IPS DF 19.7 (cell line): ENCODE measurements around the gene KIAA1586.
A peak's percentile ranks its signal among the peaks of the same experiment; 100 is the strongest.
"Not testable (repeated sequence)": the region's sequence is repeated elsewhere in the genome, so short reads cannot be mapped to it uniquely, and the experiment has no call there.

ENCODE experiments used
- DNase-seq: peaks from one replicate; pipeline ENCODE4 v3.0.0-alpha.2; 2013; ENCODE audit warnings: low read depth, low spot score

The KIAA1586 gene

GRCh38 chr6:57046332-57047256 is at the start of gene KIAA1586:
Gene KIAA1586 (plus strand): TSS chr6:57046693. CDS start chr6:57046756, 63 bp downstream.
- DNase-seq: not testable (repeated sequence)

- DNase-seq: no peak
Measured at GRCh38 chr6:56999049-56999448, 47.4 kb upstream of the KIAA1586 start.

DNA sequence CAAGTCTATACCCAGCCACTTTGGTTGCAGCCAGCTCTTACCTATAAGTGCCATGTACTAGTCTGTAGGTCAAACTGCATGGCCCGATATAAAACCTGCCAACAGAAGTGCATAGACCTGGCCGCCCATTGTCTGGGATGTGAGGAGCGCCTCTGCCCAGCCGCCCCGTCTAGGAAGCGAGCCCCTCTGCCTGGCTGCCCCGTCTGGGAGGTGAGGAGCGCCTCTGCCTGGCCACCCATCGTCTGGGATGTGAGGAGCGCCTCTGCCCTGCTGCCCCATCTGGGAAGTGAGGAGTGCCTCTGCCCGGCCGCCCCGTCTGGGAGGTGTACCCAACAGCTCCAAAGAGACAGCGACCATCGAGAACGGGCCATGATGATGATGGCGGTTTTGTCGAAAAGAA is 46.7 kb upstream of the KIAA1586 start:
- not testable (repeated sequence) for DNase-seq

DNA sequence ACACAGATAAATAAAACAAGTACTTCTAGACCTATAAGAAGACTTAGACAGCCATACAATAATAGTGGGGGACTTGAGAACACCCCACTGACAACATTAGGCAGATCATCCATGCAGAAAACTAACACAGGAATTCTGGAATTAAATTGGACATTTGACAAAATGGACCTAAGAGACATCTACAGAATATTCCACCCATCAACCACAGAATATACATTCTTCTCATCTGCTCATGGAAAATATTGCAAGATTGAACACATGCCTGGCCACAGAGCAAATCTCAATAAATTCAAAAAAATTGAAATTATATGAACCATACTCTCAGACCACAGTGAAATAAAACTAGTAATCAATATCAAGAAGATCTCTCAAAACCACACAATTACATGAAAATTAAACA is 44.3 kb upstream of the KIAA1586 start:
- DNase-seq: no peak

GRCh38 chr6:57004292-57004691 is 42.2 kb upstream of the KIAA1586 start:
- DNase-seq: no peak

GRCh38 chr6:57006101-57006500 is 40.4 kb upstream of the KIAA1586 start:
- no peak for DNase-seq

- not testable (repeated sequence) for DNase-seq
Measured at GRCh38 chr6:57008069-57008468, 38.4 kb upstream of the KIAA1586 start.

GRCh38 chr6:57013521-57013926 is 33.0 kb upstream of the KIAA1586 start:
- DNase-seq: no peak

GRCh38 chr6:57017069-57017468 is 29.4 kb upstream of the KIAA1586 start:
- DNase-seq: no peak

GRCh38 chr6:57017841-57018240 is 28.7 kb upstream of the KIAA1586 start:
- no peak for DNase-seq

DNA sequence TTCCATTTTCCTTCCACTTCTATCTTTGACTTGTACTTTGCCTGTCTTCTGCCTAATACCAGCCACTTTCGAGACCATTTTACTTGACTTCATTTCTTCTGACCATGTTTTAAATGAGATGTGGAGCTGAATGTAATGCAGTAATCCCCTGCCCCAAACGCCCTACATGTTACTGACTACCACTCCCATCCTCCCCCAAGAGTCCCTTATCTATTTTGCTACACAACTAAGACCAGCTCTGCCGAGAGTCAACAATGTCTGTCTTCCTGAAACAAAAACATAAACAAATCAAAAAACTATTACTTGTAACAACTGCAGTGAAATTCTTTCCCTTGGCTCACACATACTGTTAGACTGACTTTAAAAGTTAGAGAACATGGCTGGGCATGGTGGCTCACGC is 27.1 kb upstream of the KIAA1586 start:
- no peak for DNase-seq

GRCh38 chr6:57021086-57021720 is 25.3 kb upstream of the KIAA1586 start:
- no peak for DNase-seq

DNA sequence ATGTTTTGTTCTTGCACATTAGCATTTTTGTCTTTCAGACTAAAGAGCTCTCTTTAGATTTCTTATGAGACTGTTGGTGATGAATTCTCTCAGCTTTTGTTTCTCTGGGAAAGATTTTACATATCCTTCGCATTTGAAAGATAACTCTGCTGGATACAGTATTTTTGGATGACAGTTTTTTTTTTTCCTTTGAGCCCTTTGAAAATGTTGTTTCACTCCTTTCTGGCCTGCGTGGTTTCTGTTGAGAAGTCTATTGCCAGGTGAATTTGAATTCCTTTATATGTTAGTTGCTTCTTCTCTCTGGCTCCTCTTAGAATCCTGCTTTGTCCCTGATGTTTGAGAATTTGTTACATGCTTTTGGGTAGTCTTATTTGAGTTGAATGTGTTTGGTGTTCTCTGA is 22.2 kb upstream of the KIAA1586 start:
- DNase-seq: peak; percentile 25

GRCh38 chr6:57024775-57025174 is 21.7 kb upstream of the KIAA1586 start:
- DNase-seq: no peak

- no peak for DNase-seq
Measured at GRCh38 chr6:57026001-57026400, 20.5 kb upstream of the KIAA1586 start.

DNA sequence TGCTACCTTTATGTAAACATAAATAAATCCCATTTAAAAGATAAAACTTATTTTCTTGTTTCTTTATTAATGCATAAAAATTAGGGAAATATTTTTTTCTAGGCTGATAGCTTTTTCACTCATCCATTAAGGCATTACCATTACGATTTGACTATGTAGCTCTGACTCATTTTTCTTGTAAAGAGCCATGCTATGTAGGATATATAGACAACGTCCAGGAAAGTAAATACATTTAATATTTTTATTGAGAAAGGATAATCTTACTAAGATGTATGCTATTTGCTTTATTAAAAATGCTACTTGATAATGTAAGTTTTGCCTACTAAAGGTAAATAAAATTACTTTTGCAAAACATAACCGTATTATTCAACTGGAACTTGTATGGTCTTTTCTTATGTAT is 19.2 kb upstream of the KIAA1586 start:
- DNase-seq: no peak

GRCh38 chr6:57029213-57029612 is 17.3 kb upstream of the KIAA1586 start:
- no peak for DNase-seq

GRCh38 chr6:57033228-57033627 is 13.3 kb upstream of the KIAA1586 start:
- no peak for DNase-seq

DNA sequence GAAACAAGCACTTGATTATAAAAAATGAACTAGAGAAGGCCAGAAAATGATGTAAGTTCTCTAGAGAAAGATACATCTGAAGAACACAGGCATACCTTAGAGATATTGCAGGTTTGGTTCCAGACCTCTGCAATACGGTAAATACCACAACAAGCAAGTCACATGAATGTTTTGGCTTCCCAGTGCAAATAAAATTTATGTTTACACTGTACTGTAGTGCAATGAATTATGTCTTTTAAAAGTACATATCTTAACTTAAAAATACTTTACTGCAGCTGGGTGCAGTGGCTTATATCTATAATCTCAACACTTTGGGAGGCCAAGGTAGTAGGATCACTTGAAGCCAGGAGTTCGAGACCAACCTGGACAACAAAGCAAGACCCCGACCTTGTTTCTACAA is 10.9 kb upstream of the KIAA1586 start:
- no peak for DNase-seq

DNA sequence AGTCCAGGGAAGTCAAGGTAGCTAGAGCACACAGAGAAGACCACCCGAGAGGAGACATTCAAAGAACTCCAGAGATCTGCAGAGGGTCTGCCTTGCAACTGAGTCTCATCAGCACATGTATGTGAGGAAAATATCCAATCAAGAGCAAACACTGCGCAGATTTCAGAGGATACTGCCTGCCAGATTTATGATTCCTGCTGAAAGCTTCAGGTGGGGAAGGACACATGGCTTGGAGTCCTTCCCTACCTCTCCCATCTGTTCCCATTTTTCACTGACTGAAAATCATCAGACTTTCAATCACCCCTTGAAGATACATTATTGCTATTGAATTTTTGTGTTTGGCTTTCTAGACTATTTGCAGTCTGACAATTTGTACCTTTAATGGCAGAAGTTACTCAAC is 7.6 kb upstream of the KIAA1586 start:
- DNase-seq: no peak

DNA sequence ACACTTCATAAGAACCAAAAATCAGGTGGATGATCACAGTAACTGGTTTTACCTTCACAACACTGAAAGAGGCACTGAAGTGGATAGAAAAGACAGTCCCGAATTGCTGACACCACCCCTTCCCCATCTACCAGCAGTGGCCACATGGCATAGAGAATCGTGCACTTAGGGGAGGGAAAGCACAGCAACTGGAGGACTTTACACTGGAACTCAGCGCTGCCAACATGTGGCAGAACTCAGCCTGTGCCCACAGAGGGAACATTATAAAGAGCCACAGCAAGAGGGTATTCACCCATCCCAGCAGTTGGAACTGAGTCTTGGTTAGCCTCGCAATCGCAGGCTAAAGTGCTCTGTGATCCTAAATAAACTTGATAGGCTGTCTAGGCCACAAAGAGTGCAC is 6.5 kb upstream of the KIAA1586 start:
- peak; percentile 28 for DNase-seq

DNA sequence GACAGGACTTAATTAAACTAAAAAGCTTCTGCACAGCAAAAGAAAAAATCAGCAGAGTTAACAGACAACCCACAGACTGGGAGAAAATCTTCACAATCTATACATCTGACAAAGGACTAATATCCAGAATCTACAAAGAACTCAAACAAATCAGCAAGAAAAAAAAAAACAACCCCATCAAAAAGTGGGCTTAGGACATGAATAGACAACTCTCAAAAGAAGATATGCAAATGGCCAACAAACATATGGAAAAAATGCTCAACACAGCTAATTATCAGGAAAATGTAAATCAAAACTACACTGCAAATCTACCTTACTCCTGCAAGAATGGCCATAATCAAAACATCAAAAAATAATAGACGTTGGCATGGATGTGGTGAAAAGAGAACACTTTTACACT is 2.4 kb upstream of the KIAA1586 start:
- DNase-seq: not testable (repeated sequence)

DNA sequence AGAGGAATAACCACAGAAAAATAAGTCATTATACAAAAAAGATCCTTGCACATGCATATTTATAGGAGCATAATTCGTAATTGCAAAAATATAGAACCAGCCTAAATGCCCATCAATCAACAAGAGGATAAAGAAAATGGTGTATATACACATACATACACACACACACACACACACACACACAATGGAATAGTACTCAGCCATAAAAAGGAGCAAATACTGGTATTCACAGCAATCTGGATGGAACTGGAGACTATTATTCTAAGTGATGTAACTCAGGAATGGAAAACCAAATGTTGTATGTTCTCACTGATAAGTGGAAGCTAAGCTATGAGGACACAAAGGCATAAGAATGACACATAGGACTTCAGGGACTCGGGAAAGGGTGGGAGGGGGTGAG is 1.9 kb upstream of the KIAA1586 start:
- DNase-seq: no peak
